GM13976 (cell line): ENCODE data around the gene TSPAN12.
A peak's percentile ranks its signal among the peaks of the same experiment; 100 is the strongest.

Experiments used
- DNase-seq: peaks from one replicate; pipeline ENCODE4 v3.0.0; 2012; ENCODE audit warnings: low spot score
- CTCF ChIP-seq: IDR thresholded peaks from 2 replicates; pipeline ENCODE4 v1.5.1; 2012; ENCODE audit warnings: borderline replicate concordance, mild to moderate bottlenecking; ENCODE audit not compliant: insufficient read depth; ENCODE audit errors: extremely low read depth, missing control alignments, control extremely low read depth
- in situ Hi-C: fragments of 300-500 bp; cut with MboI; formaldehyde crosslinking; loops from one replicate; pipeline ENCODE4 v1.12.0; 2022; ENCODE audit warnings: low sequenced_read_pairs, mixed read lengths, inconsistent platforms; ENCODE audit not compliant: unreplicated experiment

Gene TSPAN12

GRCh38 chr7:120843109-120843508 lies 14.8 kb downstream of the TSPAN12 start:
- TF ChIP-seq CTCF: no peak
- no peak for DNase-seq
- in situ Hi-C loops: no loop called here

- in situ Hi-C loops: no loop called here
- DNase-seq: no peak
Measured at GRCh38 chr7:120842121-120842621, 15.8 kb downstream of the TSPAN12 start.

GRCh38 chr7:120841608-120842007 lies 16.3 kb downstream of the TSPAN12 start:
- TF ChIP-seq CTCF: no peak
- DNase-seq: no peak
- in situ Hi-C loops: no loop called here

More at GRCh38 chr7:120842121-120842621, 15.8 kb downstream of the TSPAN12 start:
- no peak for TF ChIP-seq CTCF

- TF ChIP-seq CTCF: no peak
- in situ Hi-C loops: no loop called here
Measured at GRCh38 chr7:120838281-120838682, 19.7 kb downstream of the TSPAN12 start.

GRCh38 chr7:120837599-120837998 lies 20.3 kb downstream of the TSPAN12 start:
- in situ Hi-C loops: no loop called here
- TF ChIP-seq CTCF: no peak
- DNase-seq: peak; percentile 7

More at GRCh38 chr7:120838281-120838682, 19.7 kb downstream of the TSPAN12 start:
- DNase-seq: peak; percentile 22

- in situ Hi-C loops: no loop called here
- no peak for DNase-seq
- TF ChIP-seq CTCF: no peak
Measured at GRCh38 chr7:120836556-120837115, 21.3 kb downstream of the TSPAN12 start.
